HG03039 (cell line): ENCODE data around the gene A1BG.
"Not testable (repeated sequence)": the region's sequence is repeated elsewhere in the genome, so short reads cannot be mapped to it uniquely, and the experiment has no call there.

Experiments
- ATAC-seq: cut with Tn5 transposase; IDR thresholded peaks from one replicate; pipeline ENCODE4 v1.9.1; 2021; ENCODE audit warnings: mild to moderate bottlenecking, moderate library complexity; ENCODE audit not compliant: unreplicated experiment

A1BG gene

DNA sequence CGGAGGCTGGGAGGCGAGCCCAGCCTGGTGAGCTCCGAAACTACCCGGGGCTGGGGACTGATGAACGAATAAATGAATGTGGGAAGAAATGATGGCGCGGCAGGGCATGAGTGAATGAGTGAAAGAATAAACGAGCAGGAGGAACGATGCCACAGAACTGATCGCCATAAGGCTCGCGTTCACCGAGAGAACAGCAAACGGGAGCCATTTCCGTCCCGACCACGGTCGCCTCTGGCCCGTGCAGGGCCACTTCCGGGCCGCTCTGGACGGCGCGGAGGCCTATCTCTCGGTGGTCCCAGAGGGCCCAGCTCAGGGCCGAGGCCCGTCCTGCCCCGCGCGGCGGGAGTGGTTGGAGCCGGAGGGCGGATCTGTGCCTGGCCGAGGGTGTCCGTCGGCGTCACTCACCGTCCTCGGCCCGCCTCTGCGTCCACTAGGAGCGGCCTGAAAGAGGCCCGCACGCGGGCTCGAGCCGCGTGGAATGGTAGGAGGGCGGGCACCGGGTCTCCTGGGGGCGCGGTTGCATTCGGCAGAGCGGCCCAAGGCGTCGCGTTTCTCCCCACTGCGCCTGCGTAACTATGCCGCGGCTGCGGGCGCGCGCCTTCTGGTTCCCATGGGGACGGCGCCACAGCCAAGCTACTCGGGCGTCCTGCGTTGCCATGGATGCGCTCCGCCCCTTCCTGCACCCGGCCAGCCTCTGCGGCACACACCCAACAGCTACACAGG is 9.1 kb upstream of the A1BG start, which contains the start of gene ZNF497:
ZNF497 (minus strand) TSS at position 480 of the 723 bp plus-strand sequence. CDS start 5,116 bp downstream, outside the sequence.
- peak; percentile 86 for ATAC-seq

- no peak for ATAC-seq
Observed at GRCh38 chr19:58361900-58362271, 8.6 kb upstream of the A1BG start.

DNA sequence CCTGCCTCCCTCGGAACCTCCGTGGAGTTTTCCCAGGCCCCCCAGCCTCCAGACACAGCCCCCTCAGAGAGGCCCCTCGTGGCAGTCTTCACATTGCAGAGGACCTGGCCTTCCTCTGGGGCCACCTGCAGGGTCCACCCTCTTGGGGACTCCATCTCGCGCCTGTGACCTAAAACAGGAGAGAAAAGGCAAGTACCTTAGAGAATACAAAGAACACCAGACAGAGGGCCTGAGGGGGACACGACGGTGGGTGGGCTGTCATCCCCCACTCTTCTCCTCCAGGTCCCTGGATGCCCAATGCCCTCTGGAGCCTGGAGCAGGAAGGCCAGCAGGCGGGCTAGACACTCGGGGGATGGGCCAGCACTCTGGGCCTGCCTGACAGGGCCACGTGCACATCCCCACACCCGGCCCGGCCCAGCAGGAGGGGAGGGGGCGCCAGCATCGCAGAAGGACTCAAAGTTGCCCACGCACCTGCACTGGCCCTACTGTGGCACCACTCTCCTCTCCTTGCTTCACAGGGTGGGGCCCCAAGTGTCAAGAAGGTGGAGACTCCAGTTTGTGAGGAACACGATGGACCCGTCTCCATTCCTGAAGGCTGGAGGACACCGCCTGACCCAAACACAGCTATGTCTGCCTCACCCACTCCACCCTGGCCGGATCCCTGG is 4.3 kb upstream of the A1BG start:
- ATAC-seq, result no peak

DNA sequence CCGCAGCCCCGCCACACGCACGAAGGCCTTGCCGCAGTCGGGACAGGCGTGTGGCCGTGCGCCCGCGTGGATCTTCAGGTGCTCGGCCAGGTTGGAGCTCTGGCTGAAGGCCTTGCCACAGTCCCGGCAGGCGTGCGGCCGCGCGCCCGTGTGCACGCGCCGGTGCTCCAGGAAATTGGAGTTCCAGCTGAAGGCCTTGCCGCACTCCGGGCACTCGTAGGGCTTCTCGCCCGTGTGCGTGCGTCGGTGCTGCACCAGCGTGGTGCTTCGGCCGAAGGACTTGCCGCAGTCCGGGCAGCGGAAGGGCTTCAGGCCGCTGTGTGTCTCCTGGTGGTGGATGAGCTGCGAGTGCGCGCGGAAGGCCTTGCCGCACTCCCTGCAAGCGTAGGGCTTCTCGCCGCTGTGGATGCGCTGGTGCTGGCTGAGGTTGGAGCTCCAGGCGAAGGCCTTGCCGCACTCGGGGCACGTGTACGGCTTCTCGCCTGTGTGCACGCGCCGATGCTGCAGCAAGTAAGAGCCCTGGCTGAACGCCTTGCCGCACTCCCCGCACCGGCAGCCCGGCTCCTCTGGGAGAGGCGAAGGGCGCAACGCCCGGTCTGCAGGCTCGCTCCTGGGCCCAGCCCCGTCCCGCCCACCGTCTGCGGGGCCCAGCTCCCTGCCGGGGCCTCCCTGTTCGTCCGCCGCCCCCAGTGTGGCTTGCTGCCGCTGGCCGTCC is 3.6 kb upstream of the A1BG start:
- ATAC-seq, result no peak

DNA sequence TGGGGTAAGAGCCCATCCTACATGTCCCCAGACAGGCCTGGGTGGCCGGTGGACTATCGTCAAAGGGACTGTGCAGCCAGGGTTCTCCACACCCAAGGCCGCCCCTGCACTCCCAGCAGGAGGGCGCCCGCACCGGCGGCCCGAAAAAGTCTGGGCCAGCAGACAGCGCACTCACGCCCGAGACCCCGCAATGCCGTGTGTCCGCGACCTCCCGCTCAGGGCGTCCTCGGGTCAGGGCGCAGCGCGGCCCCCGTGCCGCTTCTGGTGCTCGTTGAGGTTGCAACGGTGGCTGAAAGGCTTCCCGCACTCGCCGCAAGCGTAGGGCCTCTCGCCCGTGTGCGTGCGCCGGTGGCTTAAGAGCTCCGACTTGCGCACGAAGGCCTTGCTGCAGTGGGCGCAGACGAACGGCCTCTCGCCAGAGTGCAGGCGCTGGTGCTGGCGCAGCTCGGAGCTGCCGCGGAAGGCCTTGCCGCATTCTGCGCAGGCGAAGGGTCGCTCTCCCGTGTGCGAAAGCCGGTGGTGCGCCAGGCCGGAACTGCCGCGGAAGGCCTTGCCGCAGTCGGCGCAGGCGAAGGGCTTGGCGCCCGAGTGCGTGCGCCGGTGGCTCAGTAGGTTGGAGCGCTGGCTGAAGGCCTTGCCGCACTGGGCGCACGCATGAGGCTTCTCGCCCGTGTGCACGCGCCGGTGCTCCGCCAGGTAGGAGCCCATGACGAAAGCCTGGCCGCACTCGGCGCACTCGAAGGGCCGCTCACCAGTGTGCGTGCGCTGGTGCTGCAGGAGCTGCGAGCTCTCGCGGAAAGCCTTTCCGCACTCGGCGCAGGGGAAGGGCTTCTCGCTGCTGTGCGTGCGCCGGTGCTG is 2.8 kb upstream of the A1BG start:
- ATAC-seq, result no peak

GRCh38 chr19:58355215-58355796 is 2.0 kb upstream of the A1BG start:
- no peak for ATAC-seq

- no peak for ATAC-seq
Observed at GRCh38 chr19:58354478-58355030, 1.3 kb upstream of the A1BG start.

DNA sequence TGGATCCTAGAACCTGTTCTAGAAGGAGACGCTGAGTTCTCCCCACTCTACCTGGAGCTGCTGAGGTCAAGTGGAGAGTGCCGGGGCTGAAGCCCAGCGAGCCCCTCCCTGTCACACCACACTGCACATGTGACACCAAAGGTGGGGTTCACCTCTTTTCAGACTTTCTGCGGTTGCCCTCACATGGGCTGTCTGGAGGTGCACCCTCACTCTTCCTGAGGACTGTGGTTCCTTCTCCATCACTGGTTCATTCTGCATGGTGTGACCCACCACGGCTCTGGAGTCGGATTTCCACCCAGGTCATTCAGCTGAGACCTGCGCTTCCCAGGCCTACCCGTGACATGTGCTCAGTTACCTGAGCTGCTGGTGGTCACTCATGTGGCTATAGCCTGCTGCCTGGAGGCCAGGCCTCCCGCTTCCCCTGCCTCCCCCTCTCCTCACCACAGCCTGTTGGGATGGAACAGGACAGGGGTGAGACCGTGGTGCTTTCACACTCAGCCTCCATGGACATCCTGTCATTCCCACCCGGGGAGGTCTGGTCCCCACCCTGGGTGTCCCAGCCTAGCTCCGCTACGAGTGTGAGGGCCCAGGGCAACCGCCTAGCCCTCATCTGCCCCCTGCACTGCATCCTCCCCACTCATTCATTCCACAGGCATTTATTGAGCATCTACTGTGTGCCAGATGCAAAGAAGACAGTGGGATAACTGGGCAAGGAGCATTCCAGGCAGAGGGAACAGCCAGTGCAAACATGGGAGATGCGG is 605 bp upstream of the A1BG start:
- ATAC-seq, result no peak

GRCh38 chr19:58351990-58352755 is 1.1 kb downstream of the A1BG start:
- no peak for ATAC-seq

DNA sequence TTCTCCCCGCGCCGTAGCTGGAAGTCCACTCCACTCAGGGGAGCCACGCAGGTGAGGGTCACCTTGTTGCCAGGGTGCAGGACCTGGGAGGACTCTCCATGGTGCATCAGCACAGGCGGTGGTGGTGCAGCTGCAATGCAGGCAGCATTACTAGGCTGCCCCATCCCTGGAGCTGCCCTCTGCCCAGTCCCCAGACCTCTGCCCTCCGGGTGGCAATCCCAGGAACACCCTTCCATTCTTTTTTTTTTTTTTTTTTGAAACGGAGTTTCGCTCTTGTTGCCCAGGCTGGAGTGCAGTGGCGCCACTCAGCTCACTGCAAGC is 1.8 kb downstream of the A1BG start:
- ATAC-seq, result no peak

GRCh38 chr19:58350871-58351557 is 2.3 kb downstream of the A1BG start:
- no peak for ATAC-seq

DNA sequence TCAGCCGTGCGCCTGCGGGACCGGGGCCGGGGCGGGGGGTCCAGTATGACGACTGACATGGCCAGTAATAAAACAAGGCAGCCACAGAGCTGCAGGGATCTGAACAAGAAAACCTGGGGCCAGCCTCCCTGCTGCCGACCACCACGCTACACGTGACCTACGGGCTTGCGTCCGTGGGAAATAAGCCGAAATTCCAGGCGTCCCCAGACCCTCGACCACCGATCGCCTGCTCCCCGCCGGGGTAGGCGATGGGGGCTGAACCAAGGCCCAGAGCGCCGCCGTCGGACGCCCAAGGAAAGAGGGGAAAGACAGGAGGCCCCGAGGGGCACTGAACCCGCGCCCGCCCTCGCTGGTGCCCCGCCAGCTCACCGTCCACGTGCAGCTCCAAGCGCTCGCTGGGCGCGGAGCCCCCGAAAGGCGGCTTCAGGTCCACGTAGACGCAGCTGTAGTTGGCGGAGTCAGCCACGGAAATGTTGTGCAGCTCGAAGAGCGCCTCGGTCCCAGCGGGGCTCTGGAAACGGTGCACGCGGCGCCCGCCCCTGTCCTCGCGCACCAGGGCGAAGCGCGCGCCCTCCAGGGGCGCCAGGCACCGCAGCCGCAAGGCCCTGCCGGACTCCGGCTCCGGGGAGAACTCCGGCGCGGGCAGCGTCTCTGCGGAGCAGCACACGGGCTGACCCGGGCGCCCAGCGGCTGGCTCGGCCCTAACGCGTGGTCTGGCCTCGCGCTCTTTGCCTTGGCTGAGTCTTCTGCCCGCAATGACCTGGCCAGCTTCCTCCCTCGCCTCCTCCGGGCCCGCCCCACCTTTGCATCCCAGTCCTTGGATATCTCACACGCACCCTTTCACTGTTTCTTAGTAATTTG is 3.1 kb downstream of the A1BG start:
- ATAC-seq, result no peak

GRCh38 chr19:58349590-58349989 is 3.7 kb downstream of the A1BG start:
- no peak for ATAC-seq

GRCh38 chr19:58348080-58348479 is 5.2 kb downstream of the A1BG start:
- not testable (repeated sequence) for ATAC-seq

DNA sequence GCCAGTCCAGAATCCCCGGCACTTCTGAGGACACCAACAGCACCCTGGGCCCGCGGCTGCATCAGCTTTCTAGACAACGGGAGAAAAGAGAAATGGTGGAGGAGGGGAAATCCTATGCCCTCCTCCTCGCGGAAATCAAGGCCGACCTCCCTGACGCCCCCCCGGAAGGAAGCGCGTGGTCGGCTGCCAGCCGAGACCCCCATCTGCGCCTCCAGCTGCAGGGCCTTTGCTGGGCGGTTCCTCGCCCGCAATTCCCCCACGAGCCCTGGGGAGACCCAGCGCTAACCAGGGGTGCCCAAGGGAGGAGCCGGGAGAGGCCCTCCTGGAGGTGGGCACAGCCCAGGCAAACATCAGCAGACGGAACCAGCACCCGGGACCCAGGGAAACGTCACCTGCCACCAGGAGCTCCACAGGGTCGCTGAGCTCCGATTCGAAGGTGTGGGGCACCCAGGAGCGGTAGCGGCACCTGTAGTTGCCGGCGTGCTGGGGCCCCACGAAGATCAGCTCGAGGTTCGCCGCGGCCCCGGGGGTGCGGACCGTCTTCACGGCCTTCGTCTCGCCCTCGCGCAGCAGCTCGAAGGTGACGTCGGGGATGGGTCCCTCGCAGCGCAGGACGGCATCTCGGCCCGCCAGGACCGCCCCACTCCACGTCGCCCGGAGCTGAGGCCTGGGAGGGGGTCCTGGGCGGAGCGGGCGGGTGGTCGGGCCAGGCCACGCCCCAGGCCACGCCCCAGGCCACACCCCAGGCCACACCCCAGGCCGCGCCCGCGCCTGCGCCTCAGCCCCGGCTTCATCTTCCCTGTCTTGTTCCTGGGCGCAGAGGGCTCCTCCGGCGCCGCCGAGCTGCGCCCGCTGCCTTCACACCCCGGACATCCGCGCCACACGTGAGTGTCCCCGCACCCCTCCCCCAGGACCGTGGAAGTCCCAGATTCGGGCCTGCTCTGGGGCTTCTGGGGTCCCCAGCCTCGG is 6.0 kb downstream of the A1BG start:
- peak; percentile 82 for ATAC-seq

DNA sequence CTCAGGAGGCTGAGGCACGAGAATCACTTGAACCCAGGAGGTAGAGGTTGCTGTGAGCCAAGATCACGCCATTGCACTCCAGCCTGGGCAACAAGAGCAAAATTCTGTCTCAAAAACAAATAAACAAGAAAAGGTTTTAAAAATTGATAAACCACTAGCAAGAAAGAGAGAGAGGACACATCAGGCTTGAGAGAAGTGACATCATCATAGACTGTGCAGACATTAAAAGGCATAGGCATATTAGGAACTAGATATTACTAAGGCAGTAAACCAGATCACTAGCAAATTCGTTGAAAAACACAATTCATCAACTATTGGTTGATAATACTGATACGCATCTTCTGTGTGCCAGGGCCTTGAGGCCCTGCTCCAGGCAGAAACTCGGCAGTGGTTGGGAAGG is 7.7 kb downstream of the A1BG start:
- no peak for ATAC-seq
